Liver (tissue), 3 donors: ENCODE results near the gene KCNJ18.
"Not testable (repeated sequence)": the region's sequence is repeated elsewhere in the genome, so short reads cannot be mapped to it uniquely, and the experiment has no call there.

ENCODE experiments used
- GABPA ChIP-seq, 2 donors: IDR thresholded peaks in 1 of 2; conservative IDR thresholded peaks in 1 of 2; 2 replicates each; pipeline ENCODE4 v1.6.1; 2016; ENCODE audit warnings: antibody characterized with exemption in 2 of 2, mild to moderate bottlenecking in 1 of 2, moderate library complexity in 1 of 2
- JUND ChIP-seq, 2 donors: IDR thresholded peaks; 2 replicates each; pipeline ENCODE4 v1.6.1; 2016; ENCODE audit warnings: antibody characterized with exemption in 2 of 2
- SP1 ChIP-seq: IDR thresholded peaks from 2 replicates; pipeline ENCODE4 v1.6.1; 2018; ENCODE audit warnings: antibody characterized with exemption, mild to moderate bottlenecking
- TF ChIP-seq, protein P1 (sequence below): fragments of 150-350 bp; IDR thresholded peaks from 2 replicates; pipeline ENCODE4 v1.5.1; 2017; ENCODE audit warnings: improper control_type of control experiment, low read depth, low read length; ENCODE audit not compliant: missing input control
- TF ChIP-seq, protein P2 (sequence below): IDR thresholded peaks from 2 replicates; pipeline ENCODE4 v1.6.1; 2016; ENCODE audit warnings: antibody characterized with exemption, mild to moderate bottlenecking
- donor health status: healthy.
- donor health status: healthy.

DNA sequence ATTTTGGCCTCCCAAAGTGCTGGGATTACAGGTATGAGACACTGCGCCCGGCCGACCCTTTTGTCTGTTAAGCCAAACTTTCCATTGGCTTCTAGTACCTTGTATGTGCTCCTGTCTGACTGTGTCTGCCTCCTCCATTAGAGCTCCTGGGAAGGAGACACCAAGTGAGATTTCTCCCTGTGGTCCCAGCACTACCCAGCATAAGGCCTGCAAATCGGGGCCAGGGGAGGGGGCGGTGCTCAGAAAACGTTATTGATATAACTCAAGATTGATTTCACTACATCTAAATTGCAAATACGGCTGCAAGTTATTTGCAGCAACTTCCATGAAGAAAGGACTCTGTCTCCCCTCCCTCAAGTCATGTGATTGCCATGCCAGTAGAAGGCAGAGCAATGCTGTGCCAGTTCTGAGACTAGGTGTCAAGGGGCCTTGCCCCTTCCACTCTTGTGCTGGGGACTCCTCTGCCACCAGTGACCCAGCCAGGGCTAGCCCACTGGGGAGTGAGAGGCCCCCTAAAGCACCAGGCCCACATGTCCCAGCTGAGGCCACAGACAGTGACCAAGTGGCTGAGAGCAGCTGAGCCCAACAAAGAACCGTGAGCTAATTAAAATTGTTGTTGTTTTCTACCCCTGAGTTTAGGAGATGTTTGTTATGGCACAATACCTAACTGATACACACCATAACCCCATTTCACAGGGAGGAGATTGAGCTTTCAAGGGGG lies 55.0 kb downstream of the KCNJ18 start:
- TF ChIP-seq, protein P1, sequence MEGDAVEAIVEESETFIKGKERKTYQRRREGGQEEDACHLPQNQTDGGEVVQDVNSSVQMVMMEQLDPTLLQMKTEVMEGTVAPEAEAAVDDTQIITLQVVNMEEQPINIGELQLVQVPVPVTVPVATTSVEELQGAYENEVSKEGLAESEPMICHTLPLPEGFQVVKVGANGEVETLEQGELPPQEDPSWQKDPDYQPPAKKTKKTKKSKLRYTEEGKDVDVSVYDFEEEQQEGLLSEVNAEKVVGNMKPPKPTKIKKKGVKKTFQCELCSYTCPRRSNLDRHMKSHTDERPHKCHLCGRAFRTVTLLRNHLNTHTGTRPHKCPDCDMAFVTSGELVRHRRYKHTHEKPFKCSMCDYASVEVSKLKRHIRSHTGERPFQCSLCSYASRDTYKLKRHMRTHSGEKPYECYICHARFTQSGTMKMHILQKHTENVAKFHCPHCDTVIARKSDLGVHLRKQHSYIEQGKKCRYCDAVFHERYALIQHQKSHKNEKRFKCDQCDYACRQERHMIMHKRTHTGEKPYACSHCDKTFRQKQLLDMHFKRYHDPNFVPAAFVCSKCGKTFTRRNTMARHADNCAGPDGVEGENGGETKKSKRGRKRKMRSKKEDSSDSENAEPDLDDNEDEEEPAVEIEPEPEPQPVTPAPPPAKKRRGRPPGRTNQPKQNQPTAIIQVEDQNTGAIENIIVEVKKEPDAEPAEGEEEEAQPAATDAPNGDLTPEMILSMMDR = not testable (repeated sequence)
- TF ChIP-seq, protein P2, sequence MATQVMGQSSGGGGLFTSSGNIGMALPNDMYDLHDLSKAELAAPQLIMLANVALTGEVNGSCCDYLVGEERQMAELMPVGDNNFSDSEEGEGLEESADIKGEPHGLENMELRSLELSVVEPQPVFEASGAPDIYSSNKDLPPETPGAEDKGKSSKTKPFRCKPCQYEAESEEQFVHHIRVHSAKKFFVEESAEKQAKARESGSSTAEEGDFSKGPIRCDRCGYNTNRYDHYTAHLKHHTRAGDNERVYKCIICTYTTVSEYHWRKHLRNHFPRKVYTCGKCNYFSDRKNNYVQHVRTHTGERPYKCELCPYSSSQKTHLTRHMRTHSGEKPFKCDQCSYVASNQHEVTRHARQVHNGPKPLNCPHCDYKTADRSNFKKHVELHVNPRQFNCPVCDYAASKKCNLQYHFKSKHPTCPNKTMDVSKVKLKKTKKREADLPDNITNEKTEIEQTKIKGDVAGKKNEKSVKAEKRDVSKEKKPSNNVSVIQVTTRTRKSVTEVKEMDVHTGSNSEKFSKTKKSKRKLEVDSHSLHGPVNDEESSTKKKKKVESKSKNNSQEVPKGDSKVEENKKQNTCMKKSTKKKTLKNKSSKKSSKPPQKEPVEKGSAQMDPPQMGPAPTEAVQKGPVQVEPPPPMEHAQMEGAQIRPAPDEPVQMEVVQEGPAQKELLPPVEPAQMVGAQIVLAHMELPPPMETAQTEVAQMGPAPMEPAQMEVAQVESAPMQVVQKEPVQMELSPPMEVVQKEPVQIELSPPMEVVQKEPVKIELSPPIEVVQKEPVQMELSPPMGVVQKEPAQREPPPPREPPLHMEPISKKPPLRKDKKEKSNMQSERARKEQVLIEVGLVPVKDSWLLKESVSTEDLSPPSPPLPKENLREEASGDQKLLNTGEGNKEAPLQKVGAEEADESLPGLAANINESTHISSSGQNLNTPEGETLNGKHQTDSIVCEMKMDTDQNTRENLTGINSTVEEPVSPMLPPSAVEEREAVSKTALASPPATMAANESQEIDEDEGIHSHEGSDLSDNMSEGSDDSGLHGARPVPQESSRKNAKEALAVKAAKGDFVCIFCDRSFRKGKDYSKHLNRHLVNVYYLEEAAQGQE = not testable (repeated sequence)
- TF ChIP-seq JUND (IDR thresholded peaks at IDR 0.05); GABPA (IDR thresholded peaks at IDR 0.05 in 1 of 2, conservative IDR thresholded peaks at IDR 0.05 in 1 of 2); SP1: not testable (repeated sequence)
